ENCODE data around the gene SLC7A6. TPM values are rescaled to one million over a fixed set of nuclear protein-coding genes. Genes with fewer than 3 reads are reported as not detected.

SLC7A6 gene
- total and polyA plus RNA-seq, 10 of the 15 experiments (the other 5 are each of a cell fraction or from before 2014, with no cell fraction given): 8.2 to 60.4 (median 28.6) TPM

DNA sequence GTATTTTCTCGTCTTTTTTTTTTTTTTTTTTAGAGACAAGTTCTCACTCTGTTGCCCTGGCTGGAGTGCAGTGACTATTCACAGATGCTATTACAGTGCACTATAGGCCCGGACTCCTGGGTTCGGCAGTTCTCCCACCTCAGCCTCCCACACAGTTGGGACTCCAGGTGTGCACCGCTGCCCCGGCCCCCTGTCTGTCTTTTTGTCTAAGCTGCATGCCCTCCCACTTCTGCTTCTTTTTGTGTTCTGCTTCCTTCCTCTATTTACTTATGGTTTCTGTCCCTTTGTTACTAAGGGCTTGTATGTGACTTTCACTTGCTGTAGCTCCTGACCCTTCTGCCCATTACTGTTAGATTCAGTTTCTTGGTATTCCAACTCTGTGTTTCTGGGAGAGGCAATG lies 20.5 kb downstream of the SLC7A6 start (continued):
- TF ChIP-seq ZNF687 (IDR thresholded peaks at IDR 0.05): peak; percentile 30; the same call in 1 of the 2 replicates
- TF ChIP-seq CBX3 (IDR thresholded peaks at IDR 0.05; ENCODE audit: borderline replicate concordance, low read depth): no peak
- peak; percentile 38; the same call in 1 of the 2 replicates for TF ChIP-seq ATF7 (IDR thresholded peaks at IDR 0.05; ENCODE audit: low read depth)
- TF ChIP-seq EGR1 (IDR thresholded peaks at IDR 0.05; ENCODE audit: borderline replicate concordance in 1 of 2, low read depth in 2 of 2, low read length in 2 of 2): peak in 1 of 2 experiments; percentile 77; a peak in 2 of 3 replicates
- TF ChIP-seq TBL1XR1 (IDR thresholded peaks at IDR 0.05; ENCODE audit: low read depth, low read length): peak; percentile 75
- TF ChIP-seq ZBTB11 (CRISPR knock-in tag; IDR thresholded peaks at IDR 0.05): no peak
- peak; percentile 67 for TF ChIP-seq CREM (IDR thresholded peaks at IDR 0.05; ENCODE audit: low read depth)
- peak in 1 of 2 experiments; percentile 44; a peak in 1 of 4 replicates for TF ChIP-seq EP300 (IDR thresholded peaks at IDR 0.05; ENCODE audit: borderline replicate concordance in 1 of 2, control insufficient read depth in 1 of 2, low read depth in 2 of 2, low read length in 2 of 2)
- TF ChIP-seq, protein P1, sequence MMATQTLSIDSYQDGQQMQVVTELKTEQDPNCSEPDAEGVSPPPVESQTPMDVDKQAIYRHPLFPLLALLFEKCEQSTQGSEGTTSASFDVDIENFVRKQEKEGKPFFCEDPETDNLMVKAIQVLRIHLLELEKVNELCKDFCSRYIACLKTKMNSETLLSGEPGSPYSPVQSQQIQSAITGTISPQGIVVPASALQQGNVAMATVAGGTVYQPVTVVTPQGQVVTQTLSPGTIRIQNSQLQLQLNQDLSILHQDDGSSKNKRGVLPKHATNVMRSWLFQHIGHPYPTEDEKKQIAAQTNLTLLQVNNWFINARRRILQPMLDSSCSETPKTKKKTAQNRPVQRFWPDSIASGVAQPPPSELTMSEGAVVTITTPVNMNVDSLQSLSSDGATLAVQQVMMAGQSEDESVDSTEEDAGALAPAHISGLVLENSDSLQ (IDR thresholded peaks at IDR 0.05): peak; percentile 86
- 0 out of 2 replicates have a peak, but pooled peaks have one; percentile 15 for TF ChIP-seq POLR2A (IDR thresholded peaks at IDR 0.05; ENCODE audit: low read depth, low read length)
- TF ChIP-seq IKZF1 (conservative IDR thresholded peaks at IDR 0.05): peak; percentile 60; the same call in 1 of the 2 replicates
- no peak for TF ChIP-seq SMAD5 (IDR thresholded peaks at IDR 0.05; ENCODE audit: low read depth)
- peak; percentile 81; the same call in 1 of the 2 replicates for TF ChIP-seq TCF3 (IDR thresholded peaks at IDR 0.05; ENCODE audit: borderline replicate concordance, insufficient read depth, low read depth, low read length)
- no peak for TF ChIP-seq NR2C2 (IDR thresholded peaks at IDR 0.05; ENCODE audit: borderline replicate concordance, control insufficient read depth, insufficient read length, low read depth)
- TF ChIP-seq, protein P2, sequence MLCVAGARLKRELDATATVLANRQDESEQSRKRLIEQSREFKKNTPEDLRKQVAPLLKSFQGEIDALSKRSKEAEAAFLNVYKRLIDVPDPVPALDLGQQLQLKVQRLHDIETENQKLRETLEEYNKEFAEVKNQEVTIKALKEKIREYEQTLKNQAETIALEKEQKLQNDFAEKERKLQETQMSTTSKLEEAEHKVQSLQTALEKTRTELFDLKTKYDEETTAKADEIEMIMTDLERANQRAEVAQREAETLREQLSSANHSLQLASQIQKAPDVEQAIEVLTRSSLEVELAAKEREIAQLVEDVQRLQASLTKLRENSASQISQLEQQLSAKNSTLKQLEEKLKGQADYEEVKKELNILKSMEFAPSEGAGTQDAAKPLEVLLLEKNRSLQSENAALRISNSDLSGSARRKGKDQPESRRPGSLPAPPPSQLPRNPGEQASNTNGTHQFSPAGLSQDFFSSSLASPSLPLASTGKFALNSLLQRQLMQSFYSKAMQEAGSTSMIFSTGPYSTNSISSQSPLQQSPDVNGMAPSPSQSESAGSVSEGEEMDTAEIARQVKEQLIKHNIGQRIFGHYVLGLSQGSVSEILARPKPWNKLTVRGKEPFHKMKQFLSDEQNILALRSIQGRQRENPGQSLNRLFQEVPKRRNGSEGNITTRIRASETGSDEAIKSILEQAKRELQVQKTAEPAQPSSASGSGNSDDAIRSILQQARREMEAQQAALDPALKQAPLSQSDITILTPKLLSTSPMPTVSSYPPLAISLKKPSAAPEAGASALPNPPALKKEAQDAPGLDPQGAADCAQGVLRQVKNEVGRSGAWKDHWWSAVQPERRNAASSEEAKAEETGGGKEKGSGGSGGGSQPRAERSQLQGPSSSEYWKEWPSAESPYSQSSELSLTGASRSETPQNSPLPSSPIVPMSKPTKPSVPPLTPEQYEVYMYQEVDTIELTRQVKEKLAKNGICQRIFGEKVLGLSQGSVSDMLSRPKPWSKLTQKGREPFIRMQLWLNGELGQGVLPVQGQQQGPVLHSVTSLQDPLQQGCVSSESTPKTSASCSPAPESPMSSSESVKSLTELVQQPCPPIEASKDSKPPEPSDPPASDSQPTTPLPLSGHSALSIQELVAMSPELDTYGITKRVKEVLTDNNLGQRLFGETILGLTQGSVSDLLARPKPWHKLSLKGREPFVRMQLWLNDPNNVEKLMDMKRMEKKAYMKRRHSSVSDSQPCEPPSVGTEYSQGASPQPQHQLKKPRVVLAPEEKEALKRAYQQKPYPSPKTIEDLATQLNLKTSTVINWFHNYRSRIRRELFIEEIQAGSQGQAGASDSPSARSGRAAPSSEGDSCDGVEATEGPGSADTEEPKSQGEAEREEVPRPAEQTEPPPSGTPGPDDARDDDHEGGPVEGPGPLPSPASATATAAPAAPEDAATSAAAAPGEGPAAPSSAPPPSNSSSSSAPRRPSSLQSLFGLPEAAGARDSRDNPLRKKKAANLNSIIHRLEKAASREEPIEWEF (IDR thresholded peaks at IDR 0.05; ENCODE audit: insufficient replicate concordance, low read depth, low read length): no peak
- peak; percentile 86 for TF ChIP-seq NBN (IDR thresholded peaks at IDR 0.05)

All from GM12878 (cell line).